Frontal cortex (tissue), 4 donors: ENCODE results near the gene PPP1R27. TPM values are rescaled to one million over a fixed set of nuclear protein-coding genes. Genes with fewer than 3 reads are reported as not detected.

Experiments used
- DNase-seq, 2 donors: peaks; one replicate each; pipeline ENCODE4 v3.0.0; 2012; ENCODE audit warnings: low spot score in 2 of 2
- FAIRE-seq: peaks from 2 replicates; lab custom pipeline; 2012; peaks lifted over from hg19 to GRCh38; lab: Jason Lieb, UNC
- total RNA-seq: library from RNA; depleted of rRNA; stranded (reverse); fragments of >200 nt; gene quantifications from one replicate; pipeline ENCODE4 v1.2.3, GENCODE V29; 2014
- donor health status: control.
- donor health status: control.
- donor health status: control.

PPP1R27 gene
- total RNA-seq, 1 donor from 2014 or later, result not detected

- DNase-seq (no peak), FAIRE-seq (no peak)
Observed at GRCh38 chr17:81810476-81810875, 24.4 kb downstream of the PPP1R27 start.

- DNase-seq (no peak), FAIRE-seq (no peak)
Observed at GRCh38 chr17:81809556-81809998, 25.3 kb downstream of the PPP1R27 start.

GRCh38 chr17:81808778-81809555 is 25.9 kb downstream of the PPP1R27 start:
- no peak for FAIRE-seq
- no peak for DNase-seq

- FAIRE-seq (no peak), DNase-seq (no peak)
Observed at GRCh38 chr17:81807839-81808238, 27.0 kb downstream of the PPP1R27 start.

- FAIRE-seq (no peak), DNase-seq (no peak)
Observed at GRCh38 chr17:81807210-81807719, 27.6 kb downstream of the PPP1R27 start.

GRCh38 chr17:81806461-81807209 is 28.2 kb downstream of the PPP1R27 start:
- FAIRE-seq, result no peak
- DNase-seq, result no peak

GRCh38 chr17:81805707-81806460 is 29.0 kb downstream of the PPP1R27 start:
- no peak for FAIRE-seq
- no peak for DNase-seq

GRCh38 chr17:81804559-81805399 is 30.1 kb downstream of the PPP1R27 start:
- FAIRE-seq (no peak), DNase-seq (no peak)

- DNase-seq (no peak), FAIRE-seq (no peak)
Observed at GRCh38 chr17:81803728-81804558, 30.9 kb downstream of the PPP1R27 start, which contains the start of gene GCGR. TSS of gene GCGR (plus strand) at chr17:81804150. CDS start at chr17:81809019, 4,869 bp downstream.

GRCh38 chr17:81802856-81803643 is 31.8 kb downstream of the PPP1R27 start:
- DNase-seq (no peak), FAIRE-seq (no peak)

- no peak for DNase-seq
- FAIRE-seq, result no peak
Observed at GRCh38 chr17:81802048-81802758, 32.6 kb downstream of the PPP1R27 start.

GRCh38 chr17:81801327-81801726 is 33.5 kb downstream of the PPP1R27 start:
- FAIRE-seq (no peak), DNase-seq (no peak)

- no peak for DNase-seq
- FAIRE-seq, result no peak
Observed at GRCh38 chr17:81794509-81794908, 40.3 kb downstream of the PPP1R27 start.

- DNase-seq (no peak), FAIRE-seq (no peak)
Observed at GRCh38 chr17:81794074-81794476, 40.8 kb downstream of the PPP1R27 start.

GRCh38 chr17:81792675-81793615 is 41.9 kb downstream of the PPP1R27 start:
- FAIRE-seq (no peak), DNase-seq (no peak)
